ENCODE measurements around the gene PARD3. TPM values are rescaled to one million over a fixed set of nuclear protein-coding genes. Genes with fewer than 3 reads are reported as not detected.
A peak's percentile ranks its signal among the peaks of the same experiment; 100 is the strongest.

The PARD3 gene
- total and polyA plus RNA-seq, 2 donors (not counting 3 experiments of a cell fraction or from before 2014, with no cell fraction given): 7.3 to 24.1 TPM

DNA sequence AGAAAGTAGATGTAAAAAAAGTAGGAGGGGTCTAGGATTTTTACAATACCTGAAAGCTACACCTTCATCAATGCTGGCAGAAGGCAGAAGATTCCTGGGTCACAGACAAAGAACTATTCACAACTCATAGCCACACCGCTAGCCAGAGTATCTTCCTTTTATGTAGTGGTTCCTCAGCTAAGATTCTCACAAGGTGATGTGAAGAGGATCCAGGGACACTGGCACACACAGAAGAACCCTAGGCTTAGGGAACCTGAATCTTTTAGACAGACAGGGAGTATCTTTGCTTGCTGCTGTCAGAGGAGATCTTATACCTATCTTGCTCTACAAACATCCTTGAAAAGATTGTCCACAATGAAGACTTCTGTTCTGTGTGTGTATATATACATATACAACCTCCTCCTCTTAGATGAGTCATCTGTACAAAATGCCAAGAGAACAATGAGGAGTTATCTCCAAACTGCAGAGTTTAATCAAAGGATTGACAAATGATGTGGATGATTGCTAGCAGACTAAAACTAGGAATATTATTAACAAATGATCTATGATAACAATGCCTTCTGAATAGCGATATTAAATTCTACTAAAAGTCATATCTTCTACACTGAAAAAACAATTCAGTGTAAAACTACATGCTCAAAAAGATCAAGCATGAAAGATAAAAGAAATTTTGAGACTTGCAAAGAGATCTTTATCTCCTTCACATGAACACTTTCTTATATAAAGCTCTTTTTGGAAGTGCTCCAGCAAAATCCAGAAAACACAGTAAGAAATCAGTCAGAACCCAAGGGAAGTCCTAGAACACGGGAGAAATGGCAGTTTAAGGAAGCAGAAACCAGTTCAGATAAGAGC, 409.3 kb downstream of the PARD3 start:
- Histone ChIP-seq H3K79me2 (ENCODE audit: control insufficient read depth, insufficient read depth, low read length) (no peaks in the 10 kb centered on the region), H3K9me3 (replicated peaks; ENCODE audit: control insufficient read depth, insufficient read depth, low read length) (no peaks in the 10 kb centered on the region), H4K20me1 (replicated peaks; ENCODE audit: control insufficient read depth, extremely low read depth, insufficient read depth, low read length) (no peaks in the 10 kb centered on the region), H2AFZ (ENCODE audit: low read depth, low read length) (no peak overlapping the region), H3K36me3 (ENCODE audit: control insufficient read depth in 2 of 2, extremely low read depth in 1 of 2, insufficient read depth in 2 of 2, low read length in 2 of 2) (no peaks in the 10 kb centered on the region), H3K4me2 (ENCODE audit: insufficient read depth, low read length) (peak overlapping the region; percentile 88), H3K4me3 (replicated peaks in 1 of 3; ENCODE audit: insufficient read depth in 1 of 3, low read depth in 1 of 3, low read length in 3 of 3) (peak overlapping the region in 1 of 3 experiments; percentile 22), H3K27me3 (ENCODE audit: control insufficient read depth in 2 of 2, insufficient read depth in 2 of 2, low read length in 2 of 2) (no peaks in the 10 kb centered on the region), H3K4me1 (ENCODE audit: control insufficient read depth, extremely low read depth, insufficient read depth, low read length) (peaks cover 24% of the 10 kb centered on the region), H3K9me1 (replicated peaks; ENCODE audit: control insufficient read depth, extremely low read depth, insufficient read depth, low read length) (no peaks in the 10 kb centered on the region), H3K27ac (ENCODE audit: insufficient read depth, low read depth, low read length) (peak overlapping the region; percentile 55), H3K9ac (replicated peaks; ENCODE audit: extremely low read depth, insufficient read depth, low read length) (no peak overlapping the region)
- intact Hi-C loops (cut with micrococcal nuclease): loop anchor here (2.0 to 5.0 kb wide), 3 partner anchors 115 to 1075 kb away; no protein-coding TSS in a partner anchor
- dilution Hi-C loops (cut with MboI; ENCODE audit: extremely low pct_ligation_motif_present, low sequenced_read_pairs): no loop called here
- TF ChIP-seq FOS (IDR thresholded peaks at IDR 0.05; ENCODE audit: borderline replicate concordance, insufficient read depth, low read length) (peak; percentile 84), EZH2 (IDR thresholded peaks at IDR 0.05; ENCODE audit: borderline replicate concordance, low read depth, low read length, severe bottlenecking) (no peak), MAX (IDR thresholded peaks at IDR 0.05; ENCODE audit: insufficient read depth, insufficient read length) (no peak), POLR2A (IDR thresholded peaks at IDR 0.05; ENCODE audit: low read depth, low read length) (no peak), POLR2AphosphoS5 (IDR thresholded peaks at IDR 0.05; ENCODE audit: insufficient read depth, low read depth, low read length) (no peak), MYC (IDR thresholded peaks at IDR 0.05; ENCODE audit: low read depth, low read length) (no peak), GATA2 (IDR thresholded peaks at IDR 0.05; ENCODE audit: insufficient read depth, insufficient read length, low read depth, low read length) (peak; percentile 68), JUN (IDR thresholded peaks at IDR 0.05; ENCODE audit: borderline replicate concordance, insufficient read depth, insufficient read length, low read depth) (peak; percentile 89)
- TF ChIP-seq, protein P1, sequence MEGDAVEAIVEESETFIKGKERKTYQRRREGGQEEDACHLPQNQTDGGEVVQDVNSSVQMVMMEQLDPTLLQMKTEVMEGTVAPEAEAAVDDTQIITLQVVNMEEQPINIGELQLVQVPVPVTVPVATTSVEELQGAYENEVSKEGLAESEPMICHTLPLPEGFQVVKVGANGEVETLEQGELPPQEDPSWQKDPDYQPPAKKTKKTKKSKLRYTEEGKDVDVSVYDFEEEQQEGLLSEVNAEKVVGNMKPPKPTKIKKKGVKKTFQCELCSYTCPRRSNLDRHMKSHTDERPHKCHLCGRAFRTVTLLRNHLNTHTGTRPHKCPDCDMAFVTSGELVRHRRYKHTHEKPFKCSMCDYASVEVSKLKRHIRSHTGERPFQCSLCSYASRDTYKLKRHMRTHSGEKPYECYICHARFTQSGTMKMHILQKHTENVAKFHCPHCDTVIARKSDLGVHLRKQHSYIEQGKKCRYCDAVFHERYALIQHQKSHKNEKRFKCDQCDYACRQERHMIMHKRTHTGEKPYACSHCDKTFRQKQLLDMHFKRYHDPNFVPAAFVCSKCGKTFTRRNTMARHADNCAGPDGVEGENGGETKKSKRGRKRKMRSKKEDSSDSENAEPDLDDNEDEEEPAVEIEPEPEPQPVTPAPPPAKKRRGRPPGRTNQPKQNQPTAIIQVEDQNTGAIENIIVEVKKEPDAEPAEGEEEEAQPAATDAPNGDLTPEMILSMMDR (IDR thresholded peaks at IDR 0.05; ENCODE audit: extremely low read depth in 1 of 2, insufficient read depth in 1 of 2, low read depth in 1 of 2, low read length in 2 of 2): no peak
- POLR2A ChIA-PET: no interaction called here
- BruUV-seq (replicated peaks): no TSS peak
- DNase-seq (ENCODE audit: low read depth, low spot score) (peak; percentile 80), FAIRE-seq (peak; percentile 68)
- CTCF ChIA-PET: interaction anchor here (0.8 kb wide), 1 partner anchor 125 kb away, joined by 3 read pairs; no protein-coding TSS in a partner anchor
